Glutamatergic neuron (in vitro differentiated cells): Measurements from ENCODE around the gene STC2. TPM values are rescaled to one million over a fixed set of nuclear protein-coding genes. Genes with fewer than 3 reads are reported as not detected.

ENCODE experiments used
- DNase-seq: peaks from one replicate; pipeline ENCODE4 v3.0.0; 2022
- H3K27ac Mint-ChIP-seq: one replicate; pipeline ENCODE4 v1.8.0; 2020; ENCODE audit warnings: mild to moderate bottlenecking, mixed read lengths, inconsistent platforms; ENCODE audit not compliant: unreplicated experiment
- H3K27me3 Mint-ChIP-seq: one replicate; pipeline ENCODE4 v1.8.0; 2020; ENCODE audit warnings: mild to moderate bottlenecking, moderate library complexity, mixed read lengths, inconsistent platforms; ENCODE audit not compliant: unreplicated experiment
- H3K36me3 Mint-ChIP-seq: one replicate; pipeline ENCODE4 v1.8.0; 2020; ENCODE audit warnings: mild to moderate bottlenecking, mixed read lengths, inconsistent platforms; ENCODE audit not compliant: unreplicated experiment
- H3K4me1 Mint-ChIP-seq: one replicate; pipeline ENCODE4 v1.8.0; 2020; ENCODE audit warnings: mild to moderate bottlenecking, low read depth, mixed read lengths, inconsistent platforms; ENCODE audit not compliant: unreplicated experiment
- H3K4me3 Mint-ChIP-seq: one replicate; pipeline ENCODE4 v1.8.0; 2020; ENCODE audit warnings: mild to moderate bottlenecking, mixed read lengths, inconsistent platforms; ENCODE audit not compliant: unreplicated experiment
- H3K9me3 Mint-ChIP-seq: one replicate; pipeline ENCODE4 v1.8.0; 2020; ENCODE audit warnings: mild to moderate bottlenecking, moderate library complexity, mixed read lengths, inconsistent platforms; ENCODE audit not compliant: unreplicated experiment
- total RNA-seq: library from RNA; stranded (reverse); fragmentation: NEBNext Ultra II Directional; extraction: Animal tissue kit (Norgen Biotek cat#: 25700); gene quantifications from one replicate; pipeline ENCODE4 v1.2.1, GENCODE V29; 2021; ENCODE audit not compliant: unreplicated experiment
- TF ChIP-seq, protein P1 (sequence below): fragments of 200-600 bp; sonication (generic); IDR thresholded peaks from one replicate; pipeline ENCODE4 v1.5.0; 2021; ENCODE audit not compliant: partially characterized antibody, unreplicated experiment

The STC2 gene
- total RNA-seq, 1 donor from 2014 or later = 14.0 TPM

DNA sequence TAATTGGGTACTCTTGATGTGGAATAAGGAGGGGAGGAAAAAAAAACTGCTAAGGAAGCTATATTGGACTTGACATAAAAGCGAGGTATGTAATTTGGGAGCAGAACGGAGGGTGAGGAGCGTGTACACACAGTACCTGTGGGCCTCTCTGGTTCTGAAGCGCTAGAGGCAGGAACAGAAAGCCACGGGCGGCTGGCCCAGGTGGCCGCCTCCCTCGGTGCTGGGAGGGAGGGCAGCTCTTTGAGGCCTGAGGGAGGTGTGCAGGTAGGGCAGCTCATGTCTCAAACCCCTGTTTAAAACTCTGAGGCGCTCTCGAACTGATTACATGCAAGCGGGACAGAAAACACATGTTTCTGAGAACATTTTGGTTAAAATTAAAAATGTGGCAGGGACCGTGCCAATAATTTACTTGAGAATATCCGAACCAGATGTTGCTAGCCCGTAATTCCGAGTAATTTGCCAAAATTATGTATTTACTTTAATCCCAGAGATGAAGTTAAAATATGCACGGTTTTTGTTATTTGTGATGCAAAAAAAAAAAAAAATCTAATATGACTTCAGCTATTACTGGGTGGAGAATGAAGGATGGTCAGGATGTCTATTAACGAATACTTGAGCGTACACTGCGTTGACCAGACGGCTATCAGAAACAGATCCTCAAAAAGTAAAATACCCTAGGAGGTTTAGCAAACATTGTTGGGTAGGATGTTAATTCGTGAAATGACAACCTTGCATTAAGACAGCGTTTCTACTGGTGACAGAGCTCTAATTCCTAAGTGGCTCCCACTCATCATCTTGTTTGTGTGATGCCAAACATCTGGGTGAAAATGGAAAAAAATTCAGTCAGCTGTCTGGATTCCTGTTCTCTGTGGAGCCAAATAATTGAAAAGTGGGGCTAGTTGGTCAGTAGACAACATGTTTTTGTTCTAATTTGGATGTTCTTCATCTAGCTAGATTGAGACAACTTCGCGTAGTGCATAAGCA is 24.4 kb upstream of the STC2 start:
- TF ChIP-seq, protein P1, sequence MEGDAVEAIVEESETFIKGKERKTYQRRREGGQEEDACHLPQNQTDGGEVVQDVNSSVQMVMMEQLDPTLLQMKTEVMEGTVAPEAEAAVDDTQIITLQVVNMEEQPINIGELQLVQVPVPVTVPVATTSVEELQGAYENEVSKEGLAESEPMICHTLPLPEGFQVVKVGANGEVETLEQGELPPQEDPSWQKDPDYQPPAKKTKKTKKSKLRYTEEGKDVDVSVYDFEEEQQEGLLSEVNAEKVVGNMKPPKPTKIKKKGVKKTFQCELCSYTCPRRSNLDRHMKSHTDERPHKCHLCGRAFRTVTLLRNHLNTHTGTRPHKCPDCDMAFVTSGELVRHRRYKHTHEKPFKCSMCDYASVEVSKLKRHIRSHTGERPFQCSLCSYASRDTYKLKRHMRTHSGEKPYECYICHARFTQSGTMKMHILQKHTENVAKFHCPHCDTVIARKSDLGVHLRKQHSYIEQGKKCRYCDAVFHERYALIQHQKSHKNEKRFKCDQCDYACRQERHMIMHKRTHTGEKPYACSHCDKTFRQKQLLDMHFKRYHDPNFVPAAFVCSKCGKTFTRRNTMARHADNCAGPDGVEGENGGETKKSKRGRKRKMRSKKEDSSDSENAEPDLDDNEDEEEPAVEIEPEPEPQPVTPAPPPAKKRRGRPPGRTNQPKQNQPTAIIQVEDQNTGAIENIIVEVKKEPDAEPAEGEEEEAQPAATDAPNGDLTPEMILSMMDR = no peak
- no peaks in the 10 kb centered on the region for H3K36me3 Mint-ChIP-seq
- DNase-seq = no peak
- peaks cover 4% of the 10 kb centered on the region for H3K9me3 Mint-ChIP-seq
- no peak overlapping the region for H3K27ac Mint-ChIP-seq
- H3K4me3 Mint-ChIP-seq = no peak overlapping the region
- peaks cover 6% of the 10 kb centered on the region for H3K27me3 Mint-ChIP-seq
- no peaks in the 10 kb centered on the region for H3K4me1 Mint-ChIP-seq

DNA sequence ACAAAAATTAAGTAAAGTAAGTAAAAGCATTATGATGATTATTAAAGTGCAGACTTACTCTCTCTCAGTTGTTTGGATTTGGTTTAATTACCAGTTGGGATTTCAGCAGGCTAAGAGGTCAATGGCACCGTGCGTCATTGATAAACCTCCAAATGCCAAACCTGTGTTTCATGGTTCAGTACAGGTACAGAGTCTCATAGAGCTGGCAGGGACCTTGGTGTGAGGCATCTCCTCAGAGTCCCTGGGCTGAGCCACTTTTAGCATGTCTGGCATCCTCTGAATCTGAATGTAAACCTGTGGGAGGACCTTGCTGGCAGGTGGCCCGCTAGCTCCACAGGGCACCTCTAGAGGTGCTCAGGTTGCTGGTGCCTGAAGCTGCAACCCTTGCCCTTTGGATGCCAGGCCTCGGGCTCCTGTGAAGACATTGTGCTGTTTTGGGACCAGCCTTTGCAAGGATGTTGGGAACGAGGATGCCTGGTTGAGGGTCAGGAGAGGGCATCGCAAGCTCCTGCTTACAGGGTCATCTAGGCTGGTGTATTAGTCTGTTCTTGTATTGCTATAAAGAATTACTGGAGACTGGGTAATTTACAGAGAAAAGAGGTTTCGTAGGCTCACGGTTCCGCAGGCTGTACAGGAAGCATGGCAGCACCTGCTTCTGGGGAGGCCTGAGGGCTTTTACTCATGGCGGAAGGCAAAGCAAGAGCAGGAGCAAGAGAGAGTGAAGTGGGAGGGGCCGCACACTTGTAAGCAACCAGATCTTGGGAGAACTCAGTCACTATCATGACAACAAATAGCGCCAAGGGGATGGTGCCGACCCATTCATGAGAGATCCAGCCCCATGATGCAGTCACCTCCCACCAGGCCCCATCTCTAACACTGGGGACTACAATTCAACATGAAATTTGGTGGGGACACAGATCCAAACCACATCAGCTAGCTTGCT is 14.9 kb upstream of the STC2 start:
- Mint-ChIP-seq H3K27ac (no peak overlapping the region), H3K9me3 (peaks cover 2% of the 10 kb centered on the region), H3K4me3 (no peak overlapping the region), H3K4me1 (peaks cover 6% of the 10 kb centered on the region), H3K36me3 (no peaks in the 10 kb centered on the region), H3K27me3 (no peaks in the 10 kb centered on the region)
- no peak for DNase-seq
- TF ChIP-seq, protein P1 = no peak

DNA sequence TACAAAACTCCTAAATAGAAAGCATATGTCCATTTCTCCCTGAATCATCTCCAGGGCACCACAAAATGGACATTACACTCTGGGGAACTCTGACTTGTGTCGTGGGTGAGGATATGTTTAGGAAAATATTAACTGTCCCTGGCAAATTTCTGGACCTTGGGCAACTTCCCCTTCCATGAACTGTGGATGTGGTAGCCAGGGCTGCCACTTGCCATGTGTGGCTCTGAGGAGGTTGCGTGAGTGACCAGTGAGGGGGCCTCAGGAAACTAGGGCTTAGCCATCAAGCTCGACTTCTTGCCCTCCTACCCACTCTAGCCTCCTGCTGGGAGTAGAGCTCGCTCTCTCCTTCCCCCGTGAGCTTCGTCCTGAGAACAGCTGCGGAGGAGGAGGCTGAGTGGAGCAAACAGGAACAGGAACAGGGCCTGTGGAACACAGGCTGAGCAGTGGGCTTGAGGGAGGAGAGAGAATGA is 13.8 kb upstream of the STC2 start:
- no peak for DNase-seq
- peaks cover 2% of the 10 kb centered on the region for H3K9me3 Mint-ChIP-seq
- no peaks in the 10 kb centered on the region for H3K27me3 Mint-ChIP-seq
- H3K27ac Mint-ChIP-seq = no peak overlapping the region
- TF ChIP-seq, protein P1 = no peak
- H3K4me3 Mint-ChIP-seq = no peak overlapping the region
- no peaks in the 10 kb centered on the region for H3K36me3 Mint-ChIP-seq
- H3K4me1 Mint-ChIP-seq = peaks cover 6% of the 10 kb centered on the region

DNA sequence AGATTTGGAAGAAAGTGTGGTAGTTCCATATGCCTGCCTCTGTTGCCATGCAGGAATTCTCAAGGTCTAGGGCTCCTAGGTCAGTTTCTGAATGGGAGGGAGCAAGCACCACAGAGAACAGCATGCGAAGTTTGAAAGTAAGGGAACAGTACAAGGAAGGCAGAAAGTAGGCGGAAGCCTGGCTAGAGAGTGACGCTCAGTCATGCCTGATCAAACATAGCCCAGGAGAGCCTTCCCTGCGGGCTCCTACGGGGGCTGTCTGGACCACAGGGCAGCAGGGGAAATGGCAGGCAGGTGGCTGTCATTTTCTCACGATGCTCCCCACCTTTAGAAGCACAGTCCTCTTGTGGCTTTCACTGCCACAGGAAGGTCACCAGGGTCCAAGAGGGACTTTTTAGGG is 12.8 kb upstream of the STC2 start:
- no peak for DNase-seq
- Mint-ChIP-seq H3K27me3 (no peaks in the 10 kb centered on the region), H3K27ac (no peak overlapping the region), H3K9me3 (peaks cover 2% of the 10 kb centered on the region), H3K4me3 (no peak overlapping the region), H3K4me1 (peaks cover 6% of the 10 kb centered on the region), H3K36me3 (no peaks in the 10 kb centered on the region)
- TF ChIP-seq, protein P1 = no peak
